HG02885 (cell line): Measurements from ENCODE around the gene ZC3H12A.

Source experiments
- ATAC-seq: cut with Tn5 transposase; IDR thresholded peaks from one replicate; pipeline ENCODE4 v1.9.1; 2021; ENCODE audit warnings: mild to moderate bottlenecking; ENCODE audit not compliant: unreplicated experiment, poor library complexity

The ZC3H12A gene

GRCh38 chr1:37477946-37478345 lies 3.6 kb downstream of the ZC3H12A start:
- ATAC-seq: no peak

- ATAC-seq: no peak
Observed at GRCh38 chr1:37478451-37478881, 4.1 kb downstream of the ZC3H12A start.

- no peak for ATAC-seq
Observed at GRCh38 chr1:37478890-37479254, 4.5 kb downstream of the ZC3H12A start.

- peak; percentile 50 for ATAC-seq
Observed at GRCh38 chr1:37479255-37480124, 5.1 kb downstream of the ZC3H12A start.

GRCh38 chr1:37480125-37480466 lies 5.7 kb downstream of the ZC3H12A start:
- no peak for ATAC-seq

DNA sequence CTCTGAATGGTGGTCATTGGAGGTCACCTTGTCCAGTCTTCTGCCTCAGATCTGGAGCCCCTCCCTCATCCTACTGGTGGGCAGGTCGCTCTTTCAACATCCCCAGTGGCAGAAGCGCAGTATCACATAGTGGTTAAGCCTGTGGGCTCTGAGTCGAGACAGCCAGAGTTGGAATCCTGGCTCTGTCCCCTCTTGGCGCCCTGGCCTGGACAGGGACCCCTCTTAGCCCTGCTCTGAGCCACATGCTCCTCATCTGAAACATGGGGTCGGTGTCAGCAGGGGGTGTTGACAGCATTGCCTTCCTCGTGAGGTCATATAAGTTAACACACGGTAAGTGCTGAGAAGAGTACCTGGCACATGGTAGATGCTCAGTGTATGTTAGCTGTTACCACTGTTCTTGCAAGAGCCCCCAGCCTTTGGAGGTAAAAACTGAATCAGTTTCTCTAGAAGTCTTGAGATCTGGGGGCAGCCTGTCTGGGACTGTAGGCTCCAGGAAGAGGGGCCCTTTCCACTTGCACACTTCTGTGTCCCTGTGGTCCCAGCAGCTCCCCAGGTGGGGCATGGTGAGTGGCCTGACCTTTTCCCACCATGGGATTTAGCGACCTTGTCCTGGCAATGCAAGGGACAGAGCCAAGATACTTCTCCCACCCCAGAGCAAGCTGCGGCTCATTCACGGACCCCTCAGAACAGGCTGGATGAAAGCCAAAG lies 6.4 kb downstream of the ZC3H12A start:
- no peak for ATAC-seq

DNA sequence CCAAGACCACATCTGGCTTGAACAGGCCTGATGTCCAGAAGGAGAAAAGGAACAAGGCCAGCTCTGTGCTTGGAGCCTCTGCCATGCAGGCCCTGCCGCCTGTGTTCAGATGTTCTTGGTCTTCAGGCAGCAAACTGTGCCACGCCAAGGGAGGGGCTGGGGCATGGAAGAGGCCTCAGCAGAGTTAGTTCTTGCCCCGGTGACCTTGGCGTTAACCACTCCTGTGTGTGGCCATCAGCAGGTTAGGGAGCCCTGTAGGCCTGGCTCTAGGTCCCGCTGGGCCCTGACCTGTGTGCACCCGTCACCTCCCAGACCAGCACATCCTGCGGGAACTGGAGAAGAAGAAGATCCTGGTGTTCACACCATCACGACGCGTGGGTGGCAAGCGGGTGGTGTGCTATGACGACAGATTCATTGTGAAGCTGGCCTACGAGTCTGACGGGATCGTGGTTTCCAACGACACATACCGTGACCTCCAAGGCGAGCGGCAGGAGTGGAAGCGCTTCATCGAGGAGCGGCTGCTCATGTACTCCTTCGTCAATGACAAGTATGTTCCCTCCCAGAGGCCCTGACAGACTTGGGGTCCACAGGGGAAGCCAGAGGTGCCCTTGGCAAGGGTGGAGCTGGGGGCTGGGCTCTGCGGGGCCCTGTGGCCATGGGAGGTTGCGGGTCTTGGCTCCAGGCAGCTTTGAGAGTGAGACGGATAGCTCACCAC lies 7.1 kb downstream of the ZC3H12A start:
- no peak for ATAC-seq

GRCh38 chr1:37482004-37482785 lies 7.8 kb downstream of the ZC3H12A start:
- ATAC-seq: no peak

DNA sequence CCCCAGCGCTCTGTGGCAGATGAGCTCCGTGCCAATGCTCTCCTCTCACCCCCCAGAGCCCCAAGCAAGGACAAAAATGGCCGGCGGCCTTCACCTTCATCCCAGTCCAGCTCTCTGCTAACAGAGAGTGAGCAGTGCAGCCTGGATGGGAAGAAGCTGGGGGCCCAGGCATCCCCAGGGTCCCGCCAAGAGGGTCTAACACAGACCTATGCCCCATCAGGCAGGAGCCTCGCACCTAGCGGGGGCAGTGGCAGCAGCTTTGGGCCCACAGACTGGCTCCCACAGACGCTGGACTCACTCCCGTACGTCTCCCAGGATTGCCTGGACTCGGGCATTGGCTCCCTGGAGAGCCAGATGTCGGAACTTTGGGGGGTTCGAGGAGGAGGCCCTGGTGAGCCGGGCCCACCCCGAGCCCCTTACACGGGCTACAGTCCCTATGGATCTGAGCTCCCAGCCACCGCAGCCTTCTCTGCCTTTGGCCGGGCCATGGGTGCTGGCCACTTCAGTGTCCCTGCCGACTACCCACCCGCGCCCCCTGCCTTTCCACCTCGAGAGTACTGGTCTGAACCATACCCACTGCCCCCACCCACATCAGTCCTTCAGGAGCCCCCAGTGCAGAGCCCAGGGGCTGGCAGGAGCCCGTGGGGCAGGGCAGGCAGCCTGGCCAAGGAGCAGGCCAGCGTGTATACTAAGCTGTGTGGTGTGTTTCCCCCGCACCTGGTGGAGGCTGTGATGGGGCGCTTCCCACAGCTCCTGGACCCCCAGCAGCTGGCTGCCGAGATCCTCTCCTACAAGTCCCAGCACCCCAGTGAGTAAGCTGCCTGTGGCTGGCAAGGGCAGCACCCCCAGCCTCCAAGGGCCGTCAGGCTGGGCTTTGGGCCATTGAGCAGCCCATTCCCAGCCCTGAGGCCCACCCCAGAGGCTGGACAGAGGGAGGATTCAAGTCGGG lies 8.7 kb downstream of the ZC3H12A start:
- no peak for ATAC-seq

DNA sequence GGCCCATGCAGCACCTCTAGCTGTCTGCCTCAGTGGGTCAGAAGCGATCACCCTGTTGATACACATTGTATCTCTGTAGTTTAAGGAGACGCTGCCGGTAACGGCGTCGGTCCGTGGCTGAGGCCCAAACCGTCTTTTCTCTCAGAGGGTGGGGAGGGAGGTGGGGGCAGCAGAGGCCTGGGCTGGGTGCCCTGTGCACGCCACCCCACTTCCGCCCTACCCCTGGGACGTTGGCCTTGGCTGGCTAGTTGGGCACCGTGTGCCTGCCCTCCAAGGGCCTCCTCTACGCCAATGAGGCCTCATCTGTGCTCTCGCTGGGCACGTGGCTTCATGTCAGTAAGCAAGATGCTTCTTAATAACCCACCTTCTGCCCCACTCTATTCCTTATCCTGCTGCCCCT lies 9.4 kb downstream of the ZC3H12A start:
- no peak for ATAC-seq

- ATAC-seq: no peak
Observed at GRCh38 chr1:37484325-37485051, 10.1 kb downstream of the ZC3H12A start.

DNA sequence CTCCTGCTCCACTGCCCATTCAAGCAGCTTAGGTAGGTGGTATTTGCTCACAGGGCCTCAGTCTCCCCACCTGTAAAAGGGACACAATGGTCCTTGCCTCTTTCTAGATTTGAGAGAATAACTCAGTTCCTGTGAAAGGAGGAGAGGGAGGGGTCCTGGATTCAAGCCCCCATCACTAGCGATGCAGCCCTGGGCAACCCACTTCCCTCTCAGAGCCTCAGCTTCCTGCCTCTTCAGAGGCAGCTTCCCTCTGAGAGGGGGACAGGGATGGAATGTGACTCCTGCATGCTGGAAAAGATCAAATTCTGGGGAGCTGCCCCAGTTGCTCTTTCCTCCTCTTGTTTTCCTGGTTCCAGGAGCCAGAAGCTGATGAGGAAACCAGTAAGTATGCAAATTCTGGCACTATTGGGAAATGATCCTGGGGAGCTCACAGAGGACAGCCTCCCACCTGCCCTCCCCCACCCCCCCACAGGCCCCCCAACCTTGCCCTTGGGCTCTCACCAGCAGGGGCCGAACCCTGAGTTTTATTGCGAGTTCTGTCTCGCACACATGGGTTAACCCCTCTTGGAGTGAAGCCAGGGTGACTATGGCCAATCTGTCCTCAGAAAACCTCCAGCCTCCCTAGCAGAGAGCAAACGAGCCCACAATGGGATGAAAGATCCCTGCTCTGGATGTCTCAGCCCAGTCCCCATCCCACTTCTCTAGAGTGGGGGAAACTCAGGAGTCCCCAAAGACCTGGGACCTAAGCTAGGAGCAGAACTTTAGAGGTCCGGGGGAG lies 11.7 kb downstream of the ZC3H12A start:
- no peak for ATAC-seq

DNA sequence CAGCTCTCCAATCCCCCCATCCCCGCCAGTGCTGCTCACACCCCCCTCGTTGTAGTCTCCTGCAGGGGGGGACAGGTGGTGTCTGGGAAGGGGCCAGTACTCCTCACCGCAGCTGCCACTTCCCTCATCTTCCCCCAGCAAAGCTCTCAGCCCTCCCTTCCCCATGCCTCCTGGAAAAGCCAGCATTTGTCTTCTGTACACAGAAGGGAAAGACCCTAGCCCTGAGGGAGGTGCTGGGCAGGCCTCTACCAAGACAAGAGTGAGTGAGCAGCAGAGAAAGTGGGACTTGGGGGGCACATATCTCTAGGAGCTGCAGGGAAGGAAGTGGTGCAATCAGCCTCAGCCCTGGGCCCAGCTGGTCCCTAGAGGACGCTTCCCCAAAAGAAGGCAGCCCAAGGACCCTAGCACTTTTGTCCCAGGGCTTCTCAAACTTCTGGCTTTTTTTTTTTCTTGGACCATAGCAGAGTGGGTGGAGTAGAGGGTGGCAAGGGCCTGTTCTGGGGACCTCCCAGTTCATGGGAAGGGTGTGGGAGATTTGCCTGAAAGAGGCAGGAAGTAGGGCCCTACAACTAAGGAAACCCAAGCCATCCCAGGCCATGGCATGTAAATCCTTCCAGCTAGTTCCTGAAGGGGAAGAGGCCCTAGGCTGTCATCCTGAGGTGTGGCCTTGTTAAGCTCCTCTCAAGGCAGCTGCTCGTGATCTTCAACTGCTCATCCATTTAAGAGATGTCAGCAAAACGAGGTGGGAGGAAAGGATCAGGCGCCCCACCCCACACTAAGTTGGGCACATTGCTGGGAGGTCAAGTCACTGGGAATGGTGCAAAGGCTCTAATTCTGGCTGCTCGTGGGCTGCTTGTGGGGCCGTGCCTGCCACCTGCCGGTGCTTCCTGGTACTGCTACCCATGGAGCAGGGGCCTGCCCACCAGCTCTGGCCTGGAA lies 12.6 kb downstream of the ZC3H12A start:
- no peak for ATAC-seq

DNA sequence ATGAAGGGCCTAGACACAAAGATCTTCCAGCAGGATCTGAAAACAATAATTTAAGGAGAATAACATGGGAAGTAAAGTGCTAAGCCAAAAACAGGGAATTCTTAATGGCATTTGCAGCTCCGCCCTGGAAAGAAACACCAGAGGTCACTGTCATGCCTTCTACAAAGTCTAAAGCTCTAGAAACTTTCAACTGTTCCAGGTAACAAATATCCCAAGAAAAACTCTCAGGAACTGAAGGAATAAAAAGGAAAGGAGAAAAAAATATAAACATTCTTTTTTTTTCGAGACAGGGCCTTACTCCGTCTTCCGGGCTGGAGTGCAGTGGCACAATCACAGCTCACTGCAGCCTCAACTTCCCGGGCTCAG lies 13.2 kb downstream of the ZC3H12A start:
- no peak for ATAC-seq

- ATAC-seq: no peak
Observed at GRCh38 chr1:37493336-37494098, 19.1 kb downstream of the ZC3H12A start.

GRCh38 chr1:37495875-37496274 lies 21.5 kb downstream of the ZC3H12A start:
- no peak for ATAC-seq
